ENCODE measurements around the gene AOAH.

GRCh38 chr7:36486336-36486735, 238.0 kb downstream of the AOAH start:
- TF ChIP-seq, protein P1, sequence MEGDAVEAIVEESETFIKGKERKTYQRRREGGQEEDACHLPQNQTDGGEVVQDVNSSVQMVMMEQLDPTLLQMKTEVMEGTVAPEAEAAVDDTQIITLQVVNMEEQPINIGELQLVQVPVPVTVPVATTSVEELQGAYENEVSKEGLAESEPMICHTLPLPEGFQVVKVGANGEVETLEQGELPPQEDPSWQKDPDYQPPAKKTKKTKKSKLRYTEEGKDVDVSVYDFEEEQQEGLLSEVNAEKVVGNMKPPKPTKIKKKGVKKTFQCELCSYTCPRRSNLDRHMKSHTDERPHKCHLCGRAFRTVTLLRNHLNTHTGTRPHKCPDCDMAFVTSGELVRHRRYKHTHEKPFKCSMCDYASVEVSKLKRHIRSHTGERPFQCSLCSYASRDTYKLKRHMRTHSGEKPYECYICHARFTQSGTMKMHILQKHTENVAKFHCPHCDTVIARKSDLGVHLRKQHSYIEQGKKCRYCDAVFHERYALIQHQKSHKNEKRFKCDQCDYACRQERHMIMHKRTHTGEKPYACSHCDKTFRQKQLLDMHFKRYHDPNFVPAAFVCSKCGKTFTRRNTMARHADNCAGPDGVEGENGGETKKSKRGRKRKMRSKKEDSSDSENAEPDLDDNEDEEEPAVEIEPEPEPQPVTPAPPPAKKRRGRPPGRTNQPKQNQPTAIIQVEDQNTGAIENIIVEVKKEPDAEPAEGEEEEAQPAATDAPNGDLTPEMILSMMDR (IDR thresholded peaks at IDR 0.05), result no peak
- TF ChIP-seq EZH2phosphoT487 (IDR thresholded peaks at IDR 0.05) (no peak), EZH2 (IDR thresholded peaks at IDR 0.05) (no peak)

All from neural progenitor cell (in vitro differentiated cells).